Transverse colon (tissue), 4 donors: Measurements from ENCODE around the gene GJD4. TPM values are rescaled to one million over a fixed set of nuclear protein-coding genes. Genes with fewer than 3 reads are reported as not detected.

Experiments used
- DNase-seq: peaks from one replicate; pipeline ENCODE4 v3.0.0-alpha.2; 2019
- H3K27ac ChIP-seq, 4 donors: fragments of 200-600 bp; sonication (generic); 2 replicates each; pipeline ENCODE4 v1.5.1; 2016 to 2018; ENCODE audit warnings: inconsistent platforms in 4 of 4
- H3K27me3 ChIP-seq: fragments of 200-600 bp; sonication (generic); 2 replicates; pipeline ENCODE4 v1.5.1; 2017; ENCODE audit warnings: inconsistent platforms
- H3K36me3 ChIP-seq, 4 donors: fragments of 200-600 bp; sonication (generic); 2 replicates each; pipeline ENCODE4 v1.5.1; 2017 to 2019; ENCODE audit warnings: inconsistent platforms in 4 of 4
- H3K4me1 ChIP-seq, 4 donors: fragments of 200-600 bp; sonication (generic); 2 replicates each; pipeline ENCODE4 v1.5.1; 2017 to 2020; ENCODE audit warnings: inconsistent platforms in 4 of 4
- H3K4me3 ChIP-seq, 4 donors: fragments of 200-600 bp; sonication (generic); 1 replicate in 1 of 4; 2 replicates in 3 of 4; pipeline versions ENCODE4 v1.5.1 to v1.6.1; 2017 to 2019; ENCODE audit warnings: inconsistent platforms in 4 of 4
- H3K9me3 ChIP-seq, 2 donors: fragments of 200-600 bp; sonication (generic); 2 replicates each; pipeline ENCODE4 v1.5.1; 2017 to 2019; ENCODE audit warnings: inconsistent platforms in 2 of 2
- CTCF ChIP-seq, 5 experiments: fragments of 200-600 bp in 3 of 5; fragments of 450-650 bp in 2 of 5; sonication (generic) in 3 of 5; IDR thresholded peaks; 1 replicate in 2 of 5; 2 replicates in 3 of 5; pipeline ENCODE4 v1.5.1; 2016 to 2017; ENCODE audit warnings: antibody characterized with exemption in 5 of 5, inconsistent platforms in 3 of 5, mild to moderate bottlenecking in 2 of 5, moderate library complexity in 1 of 5
- EP300 ChIP-seq: sonication (generic); formaldehyde crosslinking; IDR thresholded peaks from one replicate; pipeline ENCODE4 v1.6.1; 2017; ENCODE audit warnings: antibody characterized with exemption, low read depth
- POLR2A ChIP-seq: fragments of 450-650 bp; IDR thresholded peaks from one replicate; pipeline ENCODE4 v1.6.1; 2016; ENCODE audit warnings: antibody characterized with exemption, mild to moderate bottlenecking, moderate library complexity
- POLR2AphosphoS5 ChIP-seq, 3 donors: sonication (generic); formaldehyde crosslinking; IDR thresholded peaks; one replicate each; pipeline ENCODE4 v1.6.1; 2016; ENCODE audit warnings: antibody characterized with exemption in 3 of 3
- WGBS, 2 donors: methylation state at CpG; one replicate each; pipeline ENCODE4 v1.1.5; 2018; ENCODE audit warnings: low coverage in 1 of 2; 5-methylcytosine and 5-hydroxymethylcytosine counted together
- in situ Hi-C, 4 donors: fragments of 200-750 bp; cut with MboI; loops; one replicate each; pipeline versions ENCODE4 v1.15.0 to v1.15.1; 2017; ENCODE audit warnings: low sequenced_read_pairs in 3 of 4, low pct_ligation_motif_present in 1 of 4, low pct_unique_long_range_greater_than_20kb in 1 of 4
- intact Hi-C: fragments of 100-400 bp; cut with DNase I; formaldehyde crosslinking; loops from one replicate; pipeline ENCODE4 v1.15.1; 2023; ENCODE audit warnings: low total_unique reads
- total RNA-seq, 4 donors: library from RNA; depleted of rRNA; stranded (reverse); fragments of >200 nt; gene quantifications; one replicate each; pipeline ENCODE4 v1.1.0, GENCODE V29; 2016

GJD4 gene
- total RNA-seq, 4 donors from 2014 or later: not detected

DNA sequence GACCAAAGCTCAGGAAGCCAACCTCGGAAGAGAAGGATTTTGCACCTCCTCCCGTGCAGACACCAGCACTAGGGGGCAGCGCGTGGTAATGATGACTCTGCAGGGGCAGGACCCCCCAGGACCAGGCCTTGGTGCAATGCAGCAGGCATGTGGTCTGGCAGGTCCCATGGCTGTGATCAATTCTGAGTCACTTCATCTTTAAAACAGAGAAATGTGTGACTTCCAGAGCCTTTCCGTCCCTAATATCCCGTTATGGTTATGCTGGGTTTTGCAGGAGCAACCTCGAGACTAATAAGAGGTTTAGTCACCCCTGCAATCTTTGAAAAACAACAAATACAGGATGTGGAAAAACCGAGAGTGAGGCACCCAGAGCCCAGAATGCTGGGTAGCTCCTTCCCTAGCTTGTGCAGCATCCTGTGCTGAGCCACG lies 30.2 kb upstream of the GJD4 start:
- H3K4me3 ChIP-seq: no peak overlapping the region
- in situ Hi-C loops: loop anchor here (25.0 kb wide), 2 partner anchors 338 to 463 kb away; no protein-coding TSS in a partner anchor
- intact Hi-C loops: no loop called here
- DNase-seq: no peak
- peaks cover 0 to 11% (median 0%) of the 10 kb centered on the region in 4 donors for H3K36me3 ChIP-seq
- no peaks in the 10 kb centered on the region for H3K27me3 ChIP-seq
- TF ChIP-seq POLR2AphosphoS5 (IDR thresholded peaks at IDR 0.05): no peak
- no peak for TF ChIP-seq POLR2A
- no peak for TF ChIP-seq EP300
- no peak for TF ChIP-seq CTCF (IDR thresholded peaks at IDR 0.05)
- WGBS, 2 donors: 89 to 96% methylated on average over 4 to 9 of the region's 9 CpGs
- H3K27ac ChIP-seq: no peak overlapping the region
- H3K9me3 ChIP-seq: no peaks in the 10 kb centered on the region
- no peaks in the 10 kb centered on the region for H3K4me1 ChIP-seq

DNA sequence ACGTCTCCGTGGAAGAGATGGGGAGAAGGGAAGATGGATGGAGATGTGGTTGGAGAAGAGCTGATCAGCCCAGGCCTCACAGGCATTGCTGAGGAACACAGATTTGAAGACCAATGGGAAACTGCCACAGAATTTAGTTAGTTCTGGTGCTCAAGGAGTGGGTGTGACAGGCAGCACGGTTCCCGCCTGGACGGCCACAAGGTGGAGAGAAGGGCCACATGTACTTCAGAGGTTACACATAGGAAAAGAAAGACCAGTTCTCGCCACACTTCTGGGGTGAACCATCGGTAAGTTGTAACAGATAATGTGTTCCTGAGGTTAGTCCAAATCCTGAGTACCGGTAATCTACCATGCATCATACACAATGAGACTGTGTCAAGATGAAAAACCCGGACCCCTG lies 29.5 kb upstream of the GJD4 start:
- H3K4me1 ChIP-seq: no peaks in the 10 kb centered on the region
- H3K9me3 ChIP-seq: no peaks in the 10 kb centered on the region
- peaks cover 0 to 11% (median 0%) of the 10 kb centered on the region in 4 donors for H3K36me3 ChIP-seq
- WGBS, 2 donors: 95% methylated on average over 6 to 9 of the region's 9 CpGs
- no peak for DNase-seq
- intact Hi-C loops: no loop called here
- in situ Hi-C loops: loop anchor here in 1 of 4 donors (25.0 kb wide), 1 partner anchor 338 kb away; no protein-coding TSS in a partner anchor
- no peak overlapping the region for H3K27ac ChIP-seq
- no peak overlapping the region for H3K4me3 ChIP-seq
- TF ChIP-seq POLR2AphosphoS5 (IDR thresholded peaks at IDR 0.05) (no peak), EP300 (no peak), CTCF (IDR thresholded peaks at IDR 0.05) (no peak), POLR2A (no peak)
- H3K27me3 ChIP-seq: no peaks in the 10 kb centered on the region

DNA sequence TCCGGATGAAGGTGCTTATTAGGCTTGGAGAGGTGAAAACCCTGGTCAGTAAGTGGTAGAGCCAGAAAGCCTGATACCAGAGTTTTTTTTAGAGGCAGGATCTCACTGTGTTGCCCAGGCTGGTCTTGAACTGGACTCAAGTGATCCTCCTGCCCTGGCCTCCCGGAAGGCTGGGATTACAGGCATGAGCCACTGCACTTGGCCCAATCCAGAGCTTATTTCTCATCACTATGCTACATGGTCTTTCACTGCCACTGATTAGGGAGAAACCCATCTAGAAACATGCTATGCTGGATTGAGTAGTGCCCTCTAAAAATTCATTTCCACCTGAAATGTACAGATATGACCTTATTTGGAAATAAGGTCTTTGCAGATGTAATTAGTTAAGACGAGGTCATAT lies 28.4 kb upstream of the GJD4 start:
- H3K4me3 ChIP-seq: no peak overlapping the region
- TF ChIP-seq POLR2AphosphoS5 (IDR thresholded peaks at IDR 0.05) (no peak), POLR2A (no peak), EP300 (no peak), CTCF (IDR thresholded peaks at IDR 0.05) (no peak)
- H3K36me3 ChIP-seq: peaks cover 0 to 3% (median 0%) of the 10 kb centered on the region in 4 donors
- no peaks in the 10 kb centered on the region for H3K9me3 ChIP-seq
- no peaks in the 10 kb centered on the region for H3K4me1 ChIP-seq
- H3K27me3 ChIP-seq: no peaks in the 10 kb centered on the region
- DNase-seq: no peak
- no peak overlapping the region for H3K27ac ChIP-seq
- 92 to 93% methylated on average over 1 to 3 of the region's 3 CpGs for WGBS, 2 donors
- in situ Hi-C loops (loop anchor here in 1 of 4 donors (25.0 kb wide), 1 partner anchor 339 kb away; no protein-coding TSS in a partner anchor), intact Hi-C loops (no loop called here)

GRCh38 chr10:35577926-35578617 lies 27.1 kb upstream of the GJD4 start:
- WGBS, 2 donors: 34 to 62% methylated on average over 5 to 7 of the region's 7 CpGs
- no peak for TF ChIP-seq POLR2A
- TF ChIP-seq POLR2AphosphoS5 (IDR thresholded peaks at IDR 0.05): no peak
- TF ChIP-seq CTCF (IDR thresholded peaks at IDR 0.05): no peak
- no peak for TF ChIP-seq EP300
- in situ Hi-C loops (loop anchor here in 1 of 4 donors (25.0 kb wide), 1 partner anchor 341 kb away; no protein-coding TSS in a partner anchor), intact Hi-C loops (no loop called here)
- Histone ChIP-seq H3K27ac (no peak overlapping the region), H3K36me3 (no peaks in the 10 kb centered on the region), H3K27me3 (no peaks in the 10 kb centered on the region), H3K4me3 (no peak overlapping the region), H3K9me3 (no peaks in the 10 kb centered on the region), H3K4me1 (no peaks in the 10 kb centered on the region)
- no peak for DNase-seq
